ENCODE results near the gene XYLT2.
"Not testable (repeated sequence)": the region's sequence is repeated elsewhere in the genome, so short reads cannot be mapped to it uniquely, and the experiment has no call there.

XYLT2 gene

GRCh38 chr17:50322271-50322670 lies 23.7 kb upstream of the XYLT2 start:
- no peak for DNase-seq

DNA sequence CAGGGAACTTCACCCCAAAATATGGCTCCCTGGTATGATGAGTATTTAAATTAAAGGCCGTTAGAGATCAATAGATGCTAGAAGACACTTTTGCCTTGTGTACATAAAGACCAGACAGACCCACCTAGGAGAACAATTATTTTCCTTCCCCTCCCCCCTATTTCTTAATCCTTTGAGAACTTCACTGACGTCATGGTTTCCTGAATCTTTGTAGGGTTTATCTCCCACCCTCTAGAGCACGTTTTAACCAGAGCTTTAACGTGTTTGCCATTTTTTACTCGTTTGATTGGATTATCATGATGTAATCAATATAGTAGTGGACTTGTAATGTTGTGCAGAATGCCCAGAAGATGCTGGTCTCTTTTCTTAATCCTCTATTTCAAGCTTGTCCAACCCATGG lies 22.9 kb upstream of the XYLT2 start:
- no peak for DNase-seq

GRCh38 chr17:50325906-50326305 lies 20.0 kb upstream of the XYLT2 start:
- DNase-seq: no peak

GRCh38 chr17:50326831-50327364 lies 19.0 kb upstream of the XYLT2 start:
- no peak for DNase-seq

DNA sequence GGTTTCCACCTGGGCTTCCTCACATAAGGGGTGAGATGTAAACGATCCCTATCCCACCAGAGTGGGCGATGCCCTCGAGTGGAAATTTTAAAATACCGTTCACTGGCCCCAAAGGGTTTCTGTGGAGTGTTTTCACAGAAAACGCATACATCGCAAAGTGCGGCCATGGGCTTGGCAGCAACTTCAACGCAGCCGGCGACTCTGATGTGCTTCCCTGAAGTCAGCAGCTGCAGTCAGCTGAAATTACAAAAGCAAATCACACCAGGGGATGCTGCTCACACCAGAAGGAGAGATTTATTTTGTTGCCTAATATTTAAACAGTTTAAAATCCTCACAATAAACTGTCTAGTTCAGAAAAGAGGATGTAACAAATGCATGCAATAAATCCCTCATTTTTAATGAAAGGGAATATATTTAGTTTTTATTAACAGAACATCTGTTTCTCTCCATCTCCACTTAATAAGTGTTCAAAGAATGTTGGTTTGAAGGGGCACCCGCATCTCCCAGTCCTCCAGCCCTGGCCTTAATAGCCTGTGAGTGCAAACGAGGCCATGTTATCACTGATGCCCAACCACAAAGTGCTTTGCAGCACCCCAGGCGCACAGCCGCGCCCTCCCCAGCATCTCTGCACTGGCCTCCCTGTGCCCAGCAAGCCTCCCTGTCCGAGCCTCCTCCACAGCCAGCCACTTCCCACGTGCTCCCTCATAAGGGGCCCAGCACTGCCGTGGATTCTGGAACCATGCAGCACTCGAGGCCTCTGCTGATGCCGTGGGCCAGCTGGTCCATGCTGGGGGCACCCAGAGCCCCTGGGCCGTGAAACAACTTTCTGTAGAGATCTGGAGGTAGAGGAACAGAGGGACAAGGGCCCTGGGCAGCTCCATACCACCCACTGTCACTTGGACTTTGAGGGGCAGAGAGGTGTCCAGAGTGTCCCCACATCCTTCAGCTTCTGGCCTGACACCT lies 17.3 kb upstream of the XYLT2 start:
- DNase-seq: no peak

DNA sequence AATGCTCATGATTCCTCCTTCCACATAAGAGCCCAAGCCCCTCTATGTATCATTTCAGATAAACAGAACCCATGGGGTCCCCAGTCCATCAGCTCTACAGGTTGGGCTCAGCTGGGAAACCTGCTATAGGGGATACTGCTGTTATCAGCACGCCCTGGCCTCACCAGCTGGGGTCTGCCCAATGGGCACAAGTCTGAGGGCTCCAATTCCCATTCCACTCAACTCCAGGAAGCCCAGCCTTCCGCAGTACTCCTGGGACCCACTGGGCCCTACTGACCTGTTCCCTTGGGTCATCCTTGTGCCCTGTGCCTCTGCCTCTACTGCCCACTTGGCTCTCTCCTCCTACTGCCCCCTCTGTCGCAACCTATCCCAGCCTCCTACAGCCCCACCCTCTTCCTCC lies 16.2 kb upstream of the XYLT2 start:
- DNase-seq: no peak

DNA sequence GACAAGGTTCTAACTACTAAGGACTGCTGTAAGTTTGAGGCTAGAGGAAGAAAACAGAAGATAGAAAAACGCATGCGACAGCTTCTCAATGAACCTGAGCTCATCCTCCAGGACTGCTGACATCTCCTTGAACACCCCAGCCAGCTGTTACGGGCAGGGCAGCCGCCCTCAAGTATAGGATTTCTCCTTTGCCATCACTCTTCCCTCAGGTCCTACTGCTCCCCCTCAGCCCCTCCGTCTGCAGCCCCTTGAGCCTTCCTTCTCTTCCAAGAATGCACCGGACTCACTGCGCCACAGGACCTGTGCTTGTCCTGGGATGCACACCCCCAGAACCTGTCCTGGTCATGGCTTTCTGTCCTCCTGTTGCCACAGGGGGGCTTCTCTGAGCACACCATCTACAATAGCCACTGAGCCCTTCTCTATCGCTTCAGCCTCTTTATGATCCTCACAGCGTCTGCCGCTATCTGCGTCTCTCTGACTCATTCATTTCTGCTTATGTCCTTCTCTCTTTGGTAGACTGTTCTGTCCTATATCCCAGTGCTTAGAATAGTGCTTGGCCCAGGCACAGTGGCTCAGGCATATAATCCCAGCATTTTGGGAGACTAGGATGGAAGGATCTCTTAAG lies 15.7 kb upstream of the XYLT2 start:
- DNase-seq: no peak

GRCh38 chr17:50331085-50331791 lies 14.7 kb upstream of the XYLT2 start:
- no peak for DNase-seq

GRCh38 chr17:50332196-50332595 lies 13.7 kb upstream of the XYLT2 start:
- no peak for DNase-seq

DNA sequence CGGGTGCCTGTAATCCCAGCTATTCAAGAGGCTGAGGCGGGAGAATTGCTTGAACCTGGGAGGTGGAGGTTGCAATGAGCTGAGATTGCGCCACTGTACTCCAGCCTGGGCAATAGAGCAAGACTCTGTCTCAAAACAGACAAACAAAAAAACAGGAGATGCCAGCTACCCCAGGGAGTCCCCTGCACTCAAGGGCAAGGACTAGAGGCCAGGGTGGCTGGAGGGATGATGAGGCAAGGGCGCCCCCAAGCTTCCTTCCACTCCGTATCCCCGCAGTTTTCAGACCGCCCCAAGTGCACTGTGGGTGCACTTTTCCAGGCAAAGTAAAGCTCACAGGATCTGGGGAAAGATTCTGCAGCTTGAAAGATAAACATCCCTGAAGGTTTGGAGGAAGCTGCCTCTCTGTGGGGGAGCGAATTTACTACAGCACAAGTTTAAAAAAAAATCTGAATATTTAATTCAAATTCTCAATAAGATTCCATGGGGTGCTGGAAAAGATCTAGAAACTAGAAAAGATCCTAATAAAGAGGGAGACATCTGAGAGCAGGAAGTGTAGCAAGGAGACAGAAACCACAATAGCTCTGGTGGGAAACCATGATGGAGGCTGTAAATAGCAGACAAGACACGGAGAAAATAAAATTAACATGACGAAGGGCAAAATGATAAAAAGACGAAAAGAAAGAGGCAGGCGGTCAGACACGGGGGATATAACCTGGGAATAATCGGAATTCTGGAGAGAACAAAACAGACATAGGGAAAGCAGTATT lies 12.5 kb upstream of the XYLT2 start:
- not testable (repeated sequence) for DNase-seq

GRCh38 chr17:50337956-50338355 lies 8.0 kb upstream of the XYLT2 start:
- DNase-seq: no peak

DNA sequence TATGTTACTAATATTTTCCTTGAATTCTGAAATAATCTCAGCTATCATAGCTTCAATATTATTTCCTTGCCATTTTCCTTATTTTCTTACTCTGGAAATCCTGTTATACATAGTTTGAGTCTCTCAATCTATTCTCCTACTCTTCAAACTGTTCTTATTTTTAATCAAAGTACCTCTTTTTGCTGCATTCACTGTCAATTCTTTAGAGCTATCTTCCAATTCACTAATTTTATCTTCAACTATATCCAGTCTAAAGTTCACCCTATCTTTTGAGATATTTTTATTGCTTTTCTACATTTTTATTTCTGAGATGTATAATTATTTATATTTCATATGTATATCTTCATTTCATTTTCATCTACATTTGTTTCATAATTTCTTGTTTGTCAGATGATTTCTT lies 7.3 kb upstream of the XYLT2 start:
- DNase-seq: no peak

- no peak for DNase-seq
These were observed 6.5 kb upstream of the XYLT2 start for GRCh38 chr17:50339381-50339780.

- DNase-seq: no peak
These were observed 1.1 kb upstream of the XYLT2 start for GRCh38 chr17:50344731-50345365.

- DNase-seq: peak; percentile 22
These were observed 589 bp downstream of the XYLT2 start for GRCh38 chr17:50346313-50347116.

- no peak for DNase-seq
These were observed 1.4 kb downstream of the XYLT2 start for GRCh38 chr17:50347117-50347893.

- no peak for DNase-seq
These were observed 2.0 kb downstream of the XYLT2 start for GRCh38 chr17:50347894-50348291.

- no peak for DNase-seq
These were observed 2.8 kb downstream of the XYLT2 start for GRCh38 chr17:50348522-50349242.

- no peak for DNase-seq
These were observed 3.3 kb downstream of the XYLT2 start for GRCh38 chr17:50349243-50349600.

GRCh38 chr17:50350733-50351132 lies 4.8 kb downstream of the XYLT2 start:
- no peak for DNase-seq
